Esophagus squamous epithelium (tissue), 5 donors: Measurements from ENCODE around the gene ZNF439. TPM values are rescaled to one million over a fixed set of nuclear protein-coding genes. Genes with fewer than 3 reads are reported as not detected.
"Not testable (repeated sequence)": the region's sequence is repeated elsewhere in the genome, so short reads cannot be mapped to it uniquely, and the experiment has no call there.

Source experiments
- DNase-seq: peaks from one replicate; lab custom pipeline; 2025; lab: John Stamatoyannopoulos, UW
- H3K27ac ChIP-seq, 4 donors: fragments of 200-600 bp; sonication (generic); one replicate each; pipeline ENCODE4 v1.5.1; 2016 to 2019; ENCODE audit warnings: mild to moderate bottlenecking in 1 of 4
- H3K27me3 ChIP-seq, 4 donors: fragments of 200-600 bp; sonication (generic); 1 replicate in 3 of 4; 2 replicates in 1 of 4; pipeline versions ENCODE4 v1.5.1 to v1.6.0; 2017 to 2021; ENCODE audit warnings: antibody characterized with exemption in 1 of 4
- H3K36me3 ChIP-seq, 3 donors: fragments of 200-600 bp; sonication (generic); one replicate each; pipeline ENCODE4 v1.5.1; 2016 to 2019
- H3K4me1 ChIP-seq, 3 donors: fragments of 200-600 bp; sonication (generic); one replicate each; pipeline ENCODE4 v1.5.1; 2017 to 2019
- H3K4me3 ChIP-seq, 4 donors: fragments of 200-600 bp; sonication (generic); 1 replicate in 3 of 4; 2 replicates in 1 of 4; pipeline ENCODE4 v1.5.1; 2016 to 2019; ENCODE audit warnings: mild to moderate bottlenecking in 2 of 4, moderate library complexity in 1 of 4
- H3K9me3 ChIP-seq, 3 donors: fragments of 200-600 bp; sonication (generic); one replicate each; pipeline ENCODE4 v1.5.1; 2016 to 2019
- POLR2A ChIP-seq, 4 donors: fragments of 450-650 bp; IDR thresholded peaks; one replicate each; pipeline ENCODE4 v1.6.1; 2017; ENCODE audit warnings: antibody characterized with exemption in 4 of 4, mild to moderate bottlenecking in 4 of 4, moderate library complexity in 3 of 4
- WGBS, 2 donors: methylation state at CpG; one replicate each; pipeline ENCODE4 v1.1.5; 2018; 5-methylcytosine and 5-hydroxymethylcytosine counted together
- intact Hi-C: fragments of 100-400 bp; cut with DNase I; formaldehyde crosslinking; loops from one replicate; pipeline ENCODE4 v1.15.0; 2022
- total RNA-seq, 4 donors: library from RNA; depleted of rRNA; stranded (reverse); fragments of >200 nt; gene quantifications; one replicate each; pipeline ENCODE4 v1.1.0, GENCODE V29; 2016
- TF ChIP-seq, protein P1 (sequence below), 6 experiments: fragments of 450-650 bp in 4 of 6; fragments of 200-600 bp in 2 of 6; sonication (generic) in 2 of 6; IDR thresholded peaks; one replicate each; pipeline ENCODE4 v1.5.1; 2016 to 2019; ENCODE audit warnings: antibody characterized with exemption in 6 of 6, mild to moderate bottlenecking in 4 of 6, moderate library complexity in 4 of 6
- donor health status: DM: yes; HTN: yes; CAD: no.

Gene ZNF439
- total RNA-seq, 4 donors from 2014 or later, result 1.6 to 5.0 (median 2.0) TPM

DNA sequence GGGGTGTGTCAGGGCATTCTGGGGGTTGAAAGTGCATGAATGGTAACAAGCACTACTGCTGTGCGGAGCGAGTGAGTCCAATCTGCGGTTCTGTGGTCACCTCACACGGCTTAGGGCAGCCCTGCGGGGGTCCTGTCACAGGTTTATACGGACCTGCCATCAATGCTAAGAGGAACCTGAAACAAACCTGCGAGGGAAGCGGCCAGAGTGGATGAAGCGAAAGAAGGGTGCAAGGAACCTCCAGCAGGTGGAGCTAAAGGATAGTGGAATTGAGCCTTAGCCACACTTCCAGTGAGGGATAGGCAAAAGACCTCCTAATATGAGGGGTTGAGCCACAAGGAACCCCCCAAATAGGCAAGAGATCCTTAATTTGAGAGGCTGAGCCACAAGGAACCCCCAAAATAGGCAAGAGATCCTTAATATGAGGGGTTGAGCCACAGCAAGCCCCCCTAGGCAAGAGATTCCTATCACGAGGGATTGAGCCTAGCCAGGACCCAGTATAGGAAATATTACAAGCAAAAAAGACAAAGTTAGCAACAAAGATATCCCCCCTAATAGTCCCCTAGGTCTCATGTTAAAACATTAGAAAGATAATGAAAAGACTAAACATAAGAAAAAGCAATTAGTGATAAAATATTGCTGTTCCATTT is 32.8 kb downstream of the ZNF439 start:
- intact Hi-C loops, result no loop called here
- Histone ChIP-seq H3K4me3 (no peak overlapping the region), H3K36me3 (no peaks in the 10 kb centered on the region), H3K27me3 (peaks cover 0 to 6% (median 0%) of the 10 kb centered on the region in 4 donors), H3K4me1 (peaks cover 0 to 5% (median 0%) of the 10 kb centered on the region in 3 donors), H3K27ac (no peak overlapping the region), H3K9me3 (peaks cover 0 to 15% (median 0%) of the 10 kb centered on the region in 3 donors)
- DNase-seq, result no peak
- TF ChIP-seq, protein P1, sequence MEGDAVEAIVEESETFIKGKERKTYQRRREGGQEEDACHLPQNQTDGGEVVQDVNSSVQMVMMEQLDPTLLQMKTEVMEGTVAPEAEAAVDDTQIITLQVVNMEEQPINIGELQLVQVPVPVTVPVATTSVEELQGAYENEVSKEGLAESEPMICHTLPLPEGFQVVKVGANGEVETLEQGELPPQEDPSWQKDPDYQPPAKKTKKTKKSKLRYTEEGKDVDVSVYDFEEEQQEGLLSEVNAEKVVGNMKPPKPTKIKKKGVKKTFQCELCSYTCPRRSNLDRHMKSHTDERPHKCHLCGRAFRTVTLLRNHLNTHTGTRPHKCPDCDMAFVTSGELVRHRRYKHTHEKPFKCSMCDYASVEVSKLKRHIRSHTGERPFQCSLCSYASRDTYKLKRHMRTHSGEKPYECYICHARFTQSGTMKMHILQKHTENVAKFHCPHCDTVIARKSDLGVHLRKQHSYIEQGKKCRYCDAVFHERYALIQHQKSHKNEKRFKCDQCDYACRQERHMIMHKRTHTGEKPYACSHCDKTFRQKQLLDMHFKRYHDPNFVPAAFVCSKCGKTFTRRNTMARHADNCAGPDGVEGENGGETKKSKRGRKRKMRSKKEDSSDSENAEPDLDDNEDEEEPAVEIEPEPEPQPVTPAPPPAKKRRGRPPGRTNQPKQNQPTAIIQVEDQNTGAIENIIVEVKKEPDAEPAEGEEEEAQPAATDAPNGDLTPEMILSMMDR (IDR thresholded peaks at IDR 0.05), result peak; percentile 43 to 75 (median 64)
- TF ChIP-seq POLR2A (IDR thresholded peaks at IDR 0.05), result no peak
- WGBS, 2 donors, result 17 to 25% methylated on average over 10 of the region's 10 CpGs

DNA sequence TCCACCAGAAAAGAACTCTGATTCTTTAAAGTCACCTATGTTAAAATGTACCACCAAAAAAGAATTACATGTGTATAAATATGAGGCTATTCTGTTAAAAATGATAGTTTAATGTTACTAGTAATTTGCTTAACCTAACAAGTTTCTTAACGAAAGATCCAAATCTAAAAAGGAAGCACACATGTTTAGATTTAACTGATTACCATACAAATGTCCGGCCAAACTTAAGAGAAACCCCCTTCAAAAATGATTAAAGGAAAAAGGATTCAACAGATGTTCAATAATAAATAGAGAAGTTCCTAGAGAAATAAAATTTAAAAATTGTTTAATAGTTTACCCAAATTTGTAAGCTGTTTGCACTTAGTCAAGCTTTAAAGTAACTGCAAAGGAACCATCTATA is 34.1 kb downstream of the ZNF439 start:
- intact Hi-C loops, result no loop called here
- Histone ChIP-seq H3K27ac (no peak overlapping the region), H3K27me3 (peaks cover 0 to 6% (median 0%) of the 10 kb centered on the region in 4 donors), H3K9me3 (peaks cover 0 to 25% (median 0%) of the 10 kb centered on the region in 3 donors), H3K4me1 (peaks cover 0 to 11% (median 0%) of the 10 kb centered on the region in 3 donors), H3K36me3 (no peaks in the 10 kb centered on the region), H3K4me3 (no peak overlapping the region)
- TF ChIP-seq POLR2A (IDR thresholded peaks at IDR 0.05), result no peak
- TF ChIP-seq, protein P1 (IDR thresholded peaks at IDR 0.05), result no peak
- 43 to 55% methylated on average over 2 of the region's 2 CpGs for WGBS, 2 donors
- no peak for DNase-seq

DNA sequence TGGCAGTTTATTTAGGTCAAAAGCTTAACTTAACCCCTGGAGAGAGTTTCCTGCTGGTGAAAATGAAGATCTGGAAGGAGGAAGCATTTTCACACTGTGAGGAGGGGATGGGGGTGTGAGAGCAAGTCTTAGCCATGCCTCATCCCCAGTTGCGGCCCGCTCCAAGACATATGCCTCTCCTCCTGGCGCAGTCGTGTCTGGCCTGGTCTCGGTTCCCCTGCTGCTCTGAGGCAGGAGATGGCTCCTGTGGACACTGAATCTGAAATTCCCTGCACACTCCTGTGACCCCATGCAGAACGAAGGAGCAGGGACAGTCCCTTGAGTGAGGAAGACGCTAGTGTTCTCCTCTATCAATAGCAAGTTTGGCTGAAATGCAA is 38.7 kb downstream of the ZNF439 start:
- peaks cover 0 to 2% (median 0%) of the 10 kb centered on the region in 4 donors for H3K27me3 ChIP-seq
- TF ChIP-seq POLR2A (IDR thresholded peaks at IDR 0.05), result no peak
- TF ChIP-seq, protein P1 (IDR thresholded peaks at IDR 0.05), result no peak
- DNase-seq, result no peak
- intact Hi-C loops, result no loop called here
- 20 to 38% methylated on average over 3 to 7 of the region's 7 CpGs for WGBS, 2 donors
- peaks cover 0 to 22% (median 6%) of the 10 kb centered on the region in 3 donors for H3K4me1 ChIP-seq
- H3K9me3 ChIP-seq, result peaks cover 0 to 11% (median 0%) of the 10 kb centered on the region in 3 donors
- peak overlapping the region in 3 of 4 donors; percentile 83 to 88 (median 88) for H3K27ac ChIP-seq
- no peaks in the 10 kb centered on the region for H3K36me3 ChIP-seq
- H3K4me3 ChIP-seq, result peak overlapping the region; percentile 38 to 78 (median 70)

DNA sequence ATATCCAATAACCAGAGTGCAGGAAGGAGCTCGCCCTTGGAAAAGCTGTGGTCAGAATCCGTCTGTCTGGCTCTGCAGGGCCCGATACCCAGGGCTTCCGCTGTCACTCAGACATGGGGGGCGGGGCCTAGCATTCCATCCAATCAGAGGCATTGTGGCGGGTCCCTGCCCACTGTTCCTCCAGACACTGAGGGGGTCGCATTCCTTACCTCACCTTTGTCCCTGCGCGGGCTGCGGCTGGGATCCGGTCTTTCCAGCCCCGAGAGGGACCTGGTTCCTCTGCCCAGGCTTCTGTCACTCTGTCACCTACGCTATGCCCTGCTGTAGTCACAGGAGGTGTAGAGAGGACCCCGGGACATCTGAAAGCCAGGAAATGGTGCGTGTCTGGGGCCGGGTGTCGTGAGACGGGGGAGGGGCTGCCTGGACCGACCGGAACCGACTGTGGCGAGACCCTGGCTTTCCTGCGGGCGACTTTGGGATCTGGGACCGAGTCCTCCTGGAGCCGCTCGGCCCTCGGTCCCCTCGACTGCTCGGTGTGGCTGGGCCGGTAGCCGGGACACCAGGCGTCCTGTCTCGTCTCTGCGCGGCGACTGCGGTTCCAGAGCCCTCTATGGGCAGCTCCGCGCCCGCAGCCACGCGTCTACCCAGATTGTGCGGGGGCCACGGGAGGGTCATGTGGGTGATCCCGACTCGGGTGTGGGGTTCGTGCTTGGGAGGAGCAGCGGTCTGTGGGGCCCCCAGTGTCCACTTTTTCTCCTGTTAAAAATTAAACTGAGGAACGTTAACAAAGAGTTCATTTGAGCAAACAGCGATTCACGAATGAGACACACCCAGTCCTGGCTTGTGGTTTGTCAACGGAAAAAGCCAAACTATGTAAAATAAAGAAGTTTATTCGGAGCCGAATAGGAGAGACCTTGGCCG is 39.3 kb downstream of the ZNF439 start, which contains the start of gene ZNF69:
Gene ZNF69, plus strand, starts transcription at position 172 of the 921 bp plus-strand sequence. Its CDS starts 142 bp downstream, at position 314.
- no peaks in the 10 kb centered on the region for H3K36me3 ChIP-seq
- WGBS, 2 donors, result 2 to 6% methylated on average over 17 to 20 of the region's 56 CpGs
- TF ChIP-seq POLR2A (IDR thresholded peaks at IDR 0.05), result no peak
- TF ChIP-seq, protein P1 (IDR thresholded peaks at IDR 0.05), result peak in 2 of 6 experiments; percentile 7 to 17
- H3K4me1 ChIP-seq, result peaks cover 0 to 22% (median 6%) of the 10 kb centered on the region in 3 donors
- H3K27me3 ChIP-seq, result no peaks in the 10 kb centered on the region
- intact Hi-C loops, result no loop called here
- peak within 1 kb of the TSS; percentile 38 to 78 (median 70) for H3K4me3 ChIP-seq
- H3K27ac ChIP-seq, result peak within 1 kb of the TSS; percentile 61 to 88 (median 86)
- DNase-seq, result no peak
- peaks cover 0 to 11% (median 0%) of the 10 kb centered on the region in 3 donors for H3K9me3 ChIP-seq

DNA sequence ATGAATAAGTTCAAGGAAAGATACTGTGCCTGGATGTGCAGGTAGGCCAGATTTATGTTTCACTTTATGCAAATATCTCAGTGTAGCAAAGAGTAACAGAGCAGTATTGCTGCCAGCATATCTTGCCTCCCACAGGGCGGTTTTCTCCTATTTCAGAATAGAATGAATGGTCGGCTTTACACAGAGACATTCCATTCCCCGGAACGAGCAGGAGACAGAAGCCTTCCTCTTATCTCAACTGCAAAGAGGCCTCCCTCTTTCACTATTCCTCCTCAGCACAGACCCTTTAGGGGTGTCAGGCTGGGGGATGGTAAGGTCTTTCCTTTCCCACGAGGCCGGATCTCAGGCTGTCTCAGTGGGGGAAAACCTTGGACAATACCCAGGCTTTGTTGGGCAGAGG is 41.4 kb downstream of the ZNF439 start:
- DNase-seq, result not testable (repeated sequence)
- WGBS, 2 donors, result 72 to 74% methylated on average over 6 of the region's 6 CpGs

More for the DNA sequence above, 41.4 kb downstream of the ZNF439 start:
- H3K27ac ChIP-seq, H3K36me3 ChIP-seq, H3K4me3 ChIP-seq, H3K27me3 ChIP-seq, intact Hi-C loops: not testable (repeated sequence)
- peaks cover 0 to 11% (median 0%) of the 10 kb centered on the region in 3 donors for H3K9me3 ChIP-seq
- peaks cover 0 to 22% (median 6%) of the 10 kb centered on the region in 3 donors for H3K4me1 ChIP-seq
